Measurements from ENCODE around the gene FAM151A.

The FAM151A gene

DNA sequence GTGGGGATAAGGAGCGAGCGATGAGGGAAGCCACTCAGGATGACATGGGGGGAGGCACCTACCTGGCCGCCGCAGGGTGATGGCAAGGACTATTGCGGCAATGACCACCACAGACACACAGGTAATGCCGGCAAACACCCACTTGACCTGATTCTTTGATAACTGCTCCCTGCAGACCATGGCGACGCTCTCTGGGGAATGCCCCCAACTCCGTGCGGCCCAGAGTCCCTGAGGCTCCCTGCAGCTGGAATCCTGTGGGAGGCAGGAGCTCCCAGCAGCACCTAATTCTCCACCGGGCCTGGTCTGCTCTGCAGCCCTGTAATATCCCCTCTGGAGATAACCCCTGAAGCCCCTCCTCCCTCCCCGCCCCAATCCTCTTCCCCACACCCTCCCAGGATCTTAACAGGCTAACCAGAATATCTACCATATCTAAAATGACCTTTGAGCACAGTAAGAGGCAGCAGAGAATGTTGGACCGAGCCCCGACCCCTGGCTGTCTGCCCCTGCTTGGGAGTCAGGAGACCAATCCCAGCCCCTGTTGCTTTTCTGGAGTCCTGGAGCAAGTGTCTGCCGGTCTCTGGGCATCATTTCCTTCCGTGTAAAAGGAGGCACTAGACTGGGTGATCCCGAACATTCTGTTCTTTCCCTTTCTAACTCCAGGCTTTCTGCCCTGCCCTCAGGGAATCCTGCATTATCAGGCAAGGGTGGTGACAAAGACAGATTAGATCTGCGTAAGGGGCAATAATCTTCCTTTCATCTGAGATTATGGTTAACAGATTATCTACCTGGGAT is at the start of gene FAM151A:
TSS of gene FAM151A (minus strand) at position 310 of the 792 bp plus-strand sequence. CDS start at position 180, 130 bp downstream.
- DNase-seq, result no peak

- DNase-seq, result no peak
Observed at GRCh38 chr1:54671985-54672608, 48.8 kb upstream of the FAM151A start.

DNA sequence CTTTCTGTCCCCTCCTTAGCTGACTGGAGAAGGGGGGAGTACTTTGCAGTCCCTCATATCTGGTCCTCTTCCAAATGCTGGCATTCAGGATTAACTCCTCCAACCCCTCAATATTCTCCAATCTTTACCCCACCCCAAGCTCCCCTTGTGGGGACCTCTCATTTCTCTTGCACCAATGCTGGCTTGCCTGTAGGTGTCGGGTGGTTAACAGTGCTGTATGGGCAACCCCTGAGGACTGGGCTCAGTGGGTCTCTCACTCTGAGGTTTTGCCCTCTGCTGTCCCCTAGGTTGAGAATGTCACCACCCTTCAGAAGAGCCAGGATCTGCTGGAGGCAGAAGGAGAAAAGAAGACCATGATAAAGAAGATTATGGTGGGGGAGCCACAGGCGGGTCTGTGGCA is 45.2 kb upstream of the FAM151A start:
- no peak for DNase-seq

DNA sequence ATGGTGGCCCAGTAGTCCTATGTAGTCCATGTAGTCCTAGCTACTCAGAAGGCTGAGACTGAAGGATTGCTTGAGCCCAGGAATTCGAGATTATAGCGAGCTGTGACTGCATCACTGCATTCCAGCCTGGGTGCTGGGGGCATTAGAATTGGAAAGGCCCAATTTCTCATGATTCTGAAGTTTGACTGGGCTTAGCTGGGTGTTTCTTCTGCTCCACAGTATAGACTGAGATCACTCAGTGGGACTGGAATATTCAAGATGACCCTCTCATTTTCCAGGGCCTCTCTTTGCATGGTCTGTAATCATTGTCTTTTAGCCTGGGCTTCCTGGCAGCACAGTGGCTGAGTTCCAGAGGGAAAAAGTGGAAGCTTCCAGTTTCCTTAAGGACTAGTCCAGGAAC is 44.5 kb upstream of the FAM151A start:
- DNase-seq, result no peak

DNA sequence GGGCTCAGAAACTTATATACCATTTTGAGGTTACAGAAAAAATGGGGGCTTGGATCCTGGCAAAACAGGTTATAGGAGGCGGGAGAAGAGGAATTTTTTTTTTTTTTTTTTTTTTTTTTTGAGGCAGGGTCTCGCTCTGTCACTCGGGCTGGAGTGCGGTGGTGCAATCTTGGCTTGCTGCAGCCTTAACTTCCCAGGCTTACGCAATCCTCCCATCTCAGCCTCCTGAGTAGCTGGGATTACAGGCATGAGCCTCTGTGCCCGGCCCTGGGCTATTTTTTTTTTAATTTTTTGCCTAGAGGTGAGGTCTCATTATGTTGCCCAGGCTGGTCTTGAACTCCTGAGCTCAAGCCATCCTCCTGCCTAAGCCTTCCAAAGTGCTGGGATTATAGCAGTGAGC is 43.0 kb upstream of the FAM151A start:
- DNase-seq, result no peak

DNA sequence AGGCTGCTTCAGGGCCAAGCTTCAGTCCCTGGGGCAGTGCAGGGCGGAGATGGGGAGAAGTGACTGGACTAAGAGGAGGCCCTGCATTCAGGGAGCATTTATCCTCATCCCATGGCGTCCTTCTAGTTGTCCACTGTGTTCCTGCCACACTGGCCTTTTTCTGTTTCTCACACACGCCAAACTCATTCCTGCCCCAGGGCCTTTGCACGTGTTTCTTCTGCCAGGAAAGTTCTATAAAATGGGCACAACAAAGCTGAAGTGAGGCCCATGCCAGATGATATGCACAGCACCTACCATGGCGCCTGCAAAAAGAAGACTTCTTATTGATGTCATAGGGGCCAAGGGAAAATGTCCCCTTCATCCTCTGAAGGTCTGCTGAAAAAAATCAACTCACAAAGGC is 42.5 kb upstream of the FAM151A start:
- DNase-seq, result no peak

- no peak for DNase-seq
Observed at GRCh38 chr1:54664364-54664763, 41.0 kb upstream of the FAM151A start.

- no peak for DNase-seq
Observed at GRCh38 chr1:54663725-54664124, 40.4 kb upstream of the FAM151A start.

DNA sequence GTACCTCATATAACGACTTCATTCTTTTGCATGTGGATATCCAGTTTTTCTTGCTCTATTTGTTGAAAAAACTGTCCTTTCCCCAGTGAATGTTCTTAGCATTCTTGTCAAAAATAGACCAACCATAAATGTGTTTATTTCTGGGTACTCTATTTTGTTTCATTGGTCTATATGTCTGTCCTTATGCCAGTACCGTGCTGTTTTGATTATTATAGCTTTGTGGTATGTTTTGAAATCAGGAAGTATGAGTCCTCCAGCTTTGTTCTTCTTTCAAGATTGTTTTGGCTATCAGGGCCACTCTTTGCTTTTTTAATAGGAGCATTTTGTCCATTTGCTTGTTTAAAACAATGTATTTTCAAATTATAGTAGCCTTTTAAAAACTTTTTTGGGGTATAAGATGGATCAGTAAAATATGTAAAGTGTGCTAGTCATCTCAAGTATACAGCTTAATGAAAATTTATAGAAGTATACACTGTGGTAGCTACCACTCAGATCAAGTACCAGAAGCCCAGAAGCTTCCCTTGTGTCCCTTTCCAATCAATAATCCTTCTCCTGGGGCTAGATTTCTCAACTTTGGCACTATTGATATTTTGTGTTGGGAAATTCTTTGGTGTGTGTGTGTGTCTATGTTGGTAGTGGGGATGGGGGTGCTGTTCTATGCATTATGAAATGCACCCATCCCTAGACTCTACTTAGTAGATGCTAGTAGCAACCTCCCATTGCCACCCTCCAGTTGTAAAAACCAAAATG is 35.0 kb upstream of the FAM151A start:
- no peak for DNase-seq

DNA sequence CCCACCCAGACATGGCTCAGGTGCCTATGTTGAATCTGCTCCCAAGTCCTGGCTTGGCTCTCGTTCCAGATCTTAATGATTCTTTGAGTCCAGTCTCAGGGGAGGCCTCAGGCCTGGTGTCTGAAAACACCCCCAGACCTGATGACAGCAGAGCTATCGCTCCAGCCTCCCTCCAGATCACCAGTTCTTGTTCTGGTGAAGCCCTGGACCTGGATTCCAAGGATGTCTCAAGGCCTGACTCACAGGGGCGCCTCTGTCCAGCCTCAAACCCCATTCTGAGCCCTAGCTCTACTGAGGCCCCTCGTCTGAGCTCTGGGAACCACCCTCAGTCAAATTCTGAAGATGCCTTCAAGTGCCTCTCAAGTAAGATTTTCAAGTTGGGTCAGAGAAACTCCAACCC is 29.7 kb upstream of the FAM151A start:
- DNase-seq, result no peak

DNA sequence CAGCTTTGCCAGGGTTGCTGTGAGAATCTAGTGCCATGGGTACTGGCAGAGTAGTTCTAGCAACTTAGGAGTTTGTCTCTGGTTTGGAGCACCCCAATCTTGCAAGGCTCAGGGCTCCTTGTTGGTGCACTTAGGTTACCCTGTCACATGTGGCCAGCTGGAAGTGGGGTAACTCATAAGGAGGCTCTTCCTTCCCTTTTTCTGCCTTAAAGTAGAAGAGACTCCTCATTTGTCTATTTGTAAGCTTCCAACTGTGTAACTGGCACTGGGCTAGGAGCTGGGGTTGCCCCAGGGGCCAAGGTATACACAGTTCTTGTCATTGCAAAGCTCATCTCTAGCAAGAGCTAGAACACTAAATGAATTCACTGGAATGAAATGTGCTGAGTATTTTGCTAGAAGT is 28.8 kb upstream of the FAM151A start:
- DNase-seq, result peak; percentile 58

- no peak for DNase-seq
Observed at GRCh38 chr1:54651608-54652007, 28.3 kb upstream of the FAM151A start.

DNA sequence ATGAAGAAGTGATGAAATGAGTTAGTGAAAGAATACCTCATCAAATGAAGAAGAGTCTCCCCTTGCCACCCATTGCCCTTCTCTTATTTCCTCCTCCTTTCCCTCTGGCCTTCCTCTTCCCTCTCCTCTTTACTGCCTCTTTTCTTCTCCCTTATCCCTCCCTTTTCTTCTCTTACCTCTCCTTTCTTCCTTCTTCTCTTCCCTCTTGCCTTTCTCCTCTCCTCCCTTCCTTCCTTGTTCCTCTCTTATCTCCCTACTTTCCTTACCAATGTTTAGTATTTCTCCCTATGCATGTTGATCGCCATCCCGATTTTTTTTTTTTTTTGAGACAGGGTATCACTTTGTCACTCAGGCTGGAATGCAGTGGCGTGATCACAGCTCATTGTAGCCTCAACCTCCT is 27.1 kb upstream of the FAM151A start:
- DNase-seq, result no peak

- no peak for DNase-seq
Observed at GRCh38 chr1:54649921-54650320, 26.6 kb upstream of the FAM151A start.

GRCh38 chr1:54649130-54649898 is 26.0 kb upstream of the FAM151A start:
- DNase-seq, result no peak

GRCh38 chr1:54645806-54646676 is 22.7 kb upstream of the FAM151A start:
- DNase-seq, result no peak

GRCh38 chr1:54643736-54644135 is 20.4 kb upstream of the FAM151A start:
- DNase-seq, result no peak

DNA sequence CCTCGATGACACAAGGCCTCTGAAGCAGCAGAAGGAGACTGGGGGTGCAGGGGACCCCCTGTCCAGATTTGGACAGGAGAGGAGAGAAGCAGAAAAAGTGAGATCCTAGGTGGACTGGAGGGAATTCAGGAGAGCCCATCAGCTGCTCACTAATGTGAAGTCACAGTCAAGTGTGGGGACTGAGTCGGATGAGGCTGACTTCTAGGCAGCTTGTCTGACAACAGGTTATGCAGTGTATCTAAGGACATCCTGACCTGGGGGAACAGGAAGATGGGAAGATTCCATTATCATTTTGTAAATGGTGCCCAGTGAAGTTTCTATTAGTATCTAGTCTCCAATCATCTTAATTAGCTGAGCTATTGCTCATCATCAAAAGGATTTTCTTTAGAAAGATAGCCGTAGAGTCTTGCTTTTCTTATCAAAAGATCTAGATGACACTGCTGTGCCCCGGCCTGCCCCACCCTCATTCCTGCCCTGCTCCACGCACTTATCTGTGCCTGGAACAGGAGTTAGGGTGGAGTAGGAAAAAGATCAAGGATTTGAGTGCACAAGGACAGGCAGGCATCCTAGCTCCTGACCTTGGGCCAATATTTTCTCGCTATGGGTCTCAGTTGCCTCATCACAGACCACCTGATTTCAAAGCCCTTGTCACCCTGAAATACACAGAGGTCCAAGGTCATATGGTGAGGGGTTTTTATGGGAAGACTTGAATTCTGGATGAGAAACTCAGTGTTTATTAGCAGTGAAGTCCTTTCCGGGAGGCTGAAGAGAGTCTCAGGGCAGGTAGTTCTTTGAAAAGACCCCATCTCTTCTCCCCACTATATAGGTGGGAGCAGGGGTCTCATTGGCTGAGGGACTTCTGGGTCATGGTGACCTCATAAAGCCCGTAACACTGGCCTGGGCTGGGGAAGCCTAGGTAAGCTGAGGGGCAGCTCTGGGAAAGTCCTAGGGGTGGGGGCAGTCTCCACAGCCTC is 17.8 kb upstream of the FAM151A start, which contains the start of gene MROH7:
TSS of gene MROH7 (plus strand) at position 924 of the 974 bp plus-strand sequence. CDS start 11,141 bp downstream, outside the sequence.
- DNase-seq, result no peak

DNA sequence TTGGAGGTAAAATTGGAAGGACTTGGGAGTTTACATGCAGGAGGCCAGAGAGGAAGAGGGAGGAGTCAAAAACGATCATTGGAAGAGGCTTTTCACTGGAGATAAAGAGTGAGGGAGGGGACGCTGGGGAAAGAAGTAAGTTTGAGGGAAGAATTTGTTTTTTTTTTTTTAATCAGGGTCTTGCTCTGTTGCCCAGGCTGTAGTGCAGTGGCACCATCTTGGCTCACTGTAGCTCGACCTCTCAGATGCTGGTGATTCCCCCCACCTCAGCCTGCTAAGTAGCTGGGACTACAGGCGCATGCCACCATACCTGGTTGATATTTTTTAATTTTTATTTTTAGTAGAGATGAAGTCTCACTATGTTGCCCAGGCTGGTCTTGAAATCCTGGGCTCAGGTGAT is 17.0 kb upstream of the FAM151A start:
- no peak for DNase-seq
